AG08396 (cell line): ENCODE measurements around the gene HMGB1.

Experiments
- DNase-seq: peaks from one replicate; pipeline ENCODE4 v3.0.0; 2012; ENCODE audit warnings: low spot score, mixed read lengths

HMGB1 gene

DNA sequence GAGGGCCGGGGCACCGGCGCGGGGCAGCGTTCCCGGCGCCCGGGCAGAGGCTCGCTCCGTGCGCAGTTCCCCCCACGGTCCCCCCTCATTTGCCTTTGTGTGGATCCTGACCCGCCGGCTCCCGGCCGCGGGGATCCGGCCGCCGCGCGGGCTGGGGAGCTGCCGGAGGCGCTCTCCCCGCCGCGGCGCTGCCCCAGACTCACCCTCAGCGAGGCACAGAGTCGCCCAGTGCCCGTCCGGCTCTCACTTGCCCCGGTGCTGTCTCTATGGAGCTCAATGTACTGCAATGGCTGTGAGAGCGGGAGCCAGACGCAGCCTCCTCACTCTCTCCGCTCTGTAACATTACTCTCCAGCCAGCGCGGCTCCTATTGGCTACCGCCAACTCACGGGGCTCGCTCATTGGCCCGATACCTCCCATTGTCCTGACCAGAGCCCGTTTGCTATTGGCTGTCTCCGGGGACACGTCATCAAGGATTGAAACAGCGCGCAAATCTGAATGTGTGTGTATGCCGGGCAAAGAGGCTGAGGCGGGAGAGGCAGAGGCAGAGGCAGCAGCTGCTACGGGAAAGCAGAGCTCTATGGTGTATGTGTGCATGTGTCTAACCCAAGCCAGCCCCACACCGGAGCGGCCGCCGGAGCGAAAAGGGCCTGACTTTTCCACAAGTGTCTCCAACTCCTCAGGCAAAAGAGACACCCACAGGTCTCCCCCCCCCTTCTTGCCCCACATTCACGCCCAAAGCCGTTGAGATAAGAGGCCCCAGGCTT, at the start of gene HMGB1:
Gene HMGB1 (minus strand): TSS at position 344 of the 765 bp plus-strand sequence. CDS start 2,256 bp downstream, outside the sequence.
- peak; percentile 97 for DNase-seq

DNA sequence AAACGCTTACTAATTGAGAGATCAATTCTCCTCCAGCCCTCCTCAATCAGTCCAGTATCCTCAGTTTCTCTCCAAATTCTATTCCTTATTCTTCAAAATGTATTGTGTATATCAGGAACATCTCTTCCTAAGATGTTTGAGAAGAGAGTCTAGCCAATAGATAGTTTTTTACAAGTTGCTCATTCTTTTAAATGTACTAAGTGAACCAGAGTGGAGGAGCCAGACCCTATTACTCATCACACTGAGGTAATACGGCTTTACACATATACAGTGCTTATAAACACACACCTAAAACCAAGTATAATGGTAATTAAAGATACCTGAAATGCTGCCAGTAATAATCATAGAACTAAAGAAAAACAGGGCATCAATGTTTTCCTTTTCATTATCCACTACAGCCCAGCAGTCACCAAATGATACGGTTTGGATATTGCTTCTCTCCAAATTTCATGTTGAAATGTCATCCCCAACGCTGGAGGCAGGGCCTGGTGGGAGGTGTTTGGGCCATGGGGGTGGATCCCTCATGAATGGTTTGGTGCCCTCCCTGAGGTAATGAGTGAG, 45.2 kb upstream of the HMGB1 start:
- DNase-seq: no peak

DNA sequence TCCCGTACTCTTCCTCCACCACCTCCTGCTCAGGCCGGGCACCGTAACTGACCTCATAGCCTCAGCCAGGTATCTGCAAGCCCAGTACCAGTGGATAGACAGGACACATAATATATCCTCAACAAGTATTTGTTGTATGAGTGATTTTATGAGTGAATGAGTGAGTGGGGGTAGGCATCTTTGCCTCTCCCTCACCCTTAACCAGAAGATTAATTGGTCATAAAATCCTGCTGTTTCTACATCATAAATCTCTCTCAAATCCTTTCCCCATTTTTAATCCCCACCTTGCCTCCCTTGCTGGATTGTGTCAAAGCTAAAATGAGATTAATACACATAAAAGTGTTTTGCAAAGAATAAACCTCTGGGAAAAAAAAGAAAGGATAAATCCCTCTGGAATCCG, 44.4 kb upstream of the HMGB1 start:
- DNase-seq: no peak

DNA sequence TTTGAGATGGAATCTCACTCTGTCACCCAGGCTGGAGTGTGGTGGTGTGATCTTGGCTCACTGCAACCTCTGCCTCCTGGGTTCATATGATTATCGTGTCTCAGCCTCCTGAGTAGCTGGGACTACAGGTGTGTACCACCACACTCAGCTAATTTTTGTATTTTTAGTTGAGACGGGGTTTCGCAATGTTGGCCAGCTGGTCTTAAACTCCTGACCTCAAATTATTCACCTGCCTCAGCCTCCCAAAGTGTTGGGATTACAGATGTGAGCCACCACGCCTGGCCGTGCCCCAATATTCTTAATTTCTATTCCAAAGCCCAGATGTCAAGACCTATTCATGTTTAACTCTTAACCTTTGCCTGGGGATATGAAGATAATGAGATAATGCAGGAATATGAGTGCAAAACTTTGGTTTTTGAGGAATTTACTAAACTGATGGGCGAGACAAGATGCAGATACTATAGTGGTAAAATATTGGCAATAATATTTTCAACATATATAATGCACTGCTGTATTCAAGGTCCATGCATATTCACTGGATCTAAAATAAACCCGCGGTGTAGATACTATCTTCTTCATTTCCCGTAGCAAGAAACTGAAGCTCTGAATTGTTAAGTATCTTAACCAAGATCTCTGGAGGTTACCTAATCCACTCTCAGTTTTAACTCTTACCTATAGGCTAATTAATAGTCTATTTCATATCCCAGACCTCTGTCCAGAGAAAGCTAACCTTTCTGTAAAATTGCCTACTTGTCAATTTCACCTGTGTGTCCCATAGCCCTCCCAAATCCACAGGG, 43.7 kb upstream of the HMGB1 start:
- DNase-seq: no peak

DNA sequence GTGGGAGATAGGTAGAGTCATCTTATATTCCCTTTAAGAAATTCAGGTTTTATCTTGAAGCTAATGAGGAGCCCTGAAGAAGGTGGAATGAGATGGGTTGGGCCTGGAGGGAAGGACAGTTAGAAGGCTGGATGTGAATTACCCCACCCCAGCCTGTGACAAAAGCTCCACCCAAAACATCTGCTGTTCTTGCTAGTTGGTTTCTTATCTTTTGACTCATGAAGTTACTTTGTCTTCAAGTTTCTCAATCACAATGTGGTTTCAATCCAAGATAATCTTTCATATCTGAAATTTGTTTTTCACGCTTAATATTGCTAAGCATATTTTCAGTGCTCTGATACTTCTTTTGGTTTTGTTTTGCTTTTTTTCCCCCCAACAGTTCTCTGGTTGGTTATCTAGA, 38.3 kb upstream of the HMGB1 start:
- no peak for DNase-seq

DNA sequence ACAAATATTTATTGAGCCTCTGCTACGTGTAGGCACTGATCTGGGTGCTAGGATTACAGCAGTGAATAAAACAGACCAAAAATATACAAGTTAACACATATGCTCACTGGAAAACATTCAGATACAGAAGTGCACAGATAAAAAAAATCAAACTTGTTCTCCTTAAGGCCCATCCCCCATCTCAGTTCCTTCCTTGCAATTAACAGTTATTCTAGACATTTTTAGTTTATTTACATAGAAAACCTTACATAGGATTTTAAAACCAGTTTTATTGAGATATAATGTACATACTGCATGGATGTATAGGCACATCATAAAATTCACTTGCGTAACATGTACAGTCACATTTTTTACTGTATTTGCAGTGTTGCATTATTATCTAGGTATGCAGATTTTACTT, 36.5 kb upstream of the HMGB1 start:
- DNase-seq: no peak

DNA sequence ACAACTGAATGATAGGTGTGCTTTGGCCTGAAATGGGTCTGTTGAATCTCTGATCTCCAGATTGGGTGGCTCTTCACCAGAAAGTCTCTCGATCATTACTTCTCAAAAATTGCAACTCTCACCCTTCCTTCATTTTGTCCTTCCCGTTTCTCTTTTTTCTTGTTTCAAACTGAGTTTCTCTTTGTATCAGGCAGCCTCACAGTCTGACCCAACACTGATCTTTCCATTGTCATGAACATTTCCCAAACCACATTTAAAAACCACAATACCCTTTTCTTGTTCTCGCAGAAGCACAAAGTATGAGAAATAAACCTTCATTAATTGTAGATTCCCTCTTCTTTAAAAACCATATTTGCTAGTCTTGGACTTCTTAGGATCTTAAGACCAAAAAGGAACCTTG, 33.6 kb upstream of the HMGB1 start:
- no peak for DNase-seq

DNA sequence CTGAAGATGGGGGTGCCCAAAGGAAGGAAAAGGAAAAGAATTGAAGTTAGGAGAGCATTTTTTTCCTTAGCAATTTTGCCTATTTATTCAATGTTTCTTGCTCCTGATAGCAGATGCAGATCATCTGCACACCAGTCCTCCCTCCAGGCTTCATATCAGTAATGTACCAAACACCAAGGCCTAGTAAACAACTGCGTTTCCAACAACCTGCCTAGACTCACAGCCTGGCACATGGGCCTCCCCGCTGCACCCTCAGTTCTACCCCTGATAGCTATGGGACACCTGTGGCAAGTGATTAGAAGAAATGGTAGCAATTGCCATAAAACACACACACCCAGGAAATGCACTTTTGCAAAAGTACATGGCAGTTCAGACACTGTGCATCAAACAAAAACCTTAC, 30.4 kb upstream of the HMGB1 start:
- DNase-seq: no peak

DNA sequence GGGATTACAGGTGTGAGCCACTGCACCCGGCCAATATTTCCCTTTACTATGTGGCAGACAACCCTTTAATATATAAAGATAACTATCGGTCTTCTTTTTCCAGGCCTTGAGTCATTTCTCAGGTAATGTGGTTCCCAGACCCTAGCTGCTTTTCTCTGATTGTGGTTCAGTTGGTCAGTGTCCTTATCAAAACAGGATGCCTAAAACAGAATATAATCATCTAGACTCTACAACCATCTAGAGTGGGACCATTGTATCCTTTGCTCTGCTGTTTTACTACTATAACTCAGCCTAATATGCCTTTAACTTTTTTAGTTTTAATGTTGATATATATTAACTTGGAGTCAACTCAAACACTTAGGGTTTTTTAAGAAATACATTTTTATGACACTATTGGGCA, 30.0 kb upstream of the HMGB1 start:
- no peak for DNase-seq

DNA sequence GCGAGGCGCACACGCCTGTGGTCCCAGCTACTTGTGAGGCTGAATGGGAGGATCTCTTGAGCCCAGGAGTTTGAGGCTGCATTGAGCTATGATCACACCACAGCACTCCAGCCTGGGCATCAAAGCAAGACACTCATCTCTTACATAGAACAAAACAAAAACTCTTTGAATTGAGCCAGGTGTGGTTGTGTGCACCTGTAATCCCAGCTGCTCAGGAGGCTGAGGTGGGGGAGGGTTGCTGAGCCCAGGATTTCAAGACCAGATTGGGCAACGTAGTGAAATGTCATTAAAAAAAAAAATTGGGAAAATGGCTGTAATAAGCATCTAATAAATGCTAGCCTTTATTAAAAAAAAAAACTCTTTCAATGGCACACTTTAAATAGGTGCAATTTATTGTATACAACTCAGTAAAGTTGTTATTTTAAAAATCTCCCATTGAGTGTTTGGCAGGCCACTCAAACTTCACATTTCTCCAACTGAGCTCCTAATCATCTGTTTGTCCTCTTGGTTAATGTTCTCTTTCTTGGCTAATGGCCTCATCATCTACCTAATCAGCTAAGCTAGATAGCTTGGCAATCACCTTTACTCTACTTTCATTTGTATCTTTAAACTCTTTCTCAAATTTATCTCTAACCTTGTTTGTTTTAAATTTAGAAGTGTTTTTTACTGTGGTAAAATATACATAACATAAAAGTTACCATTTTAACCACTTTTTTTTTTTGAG, 28.1 kb upstream of the HMGB1 start:
- DNase-seq: no peak

DNA sequence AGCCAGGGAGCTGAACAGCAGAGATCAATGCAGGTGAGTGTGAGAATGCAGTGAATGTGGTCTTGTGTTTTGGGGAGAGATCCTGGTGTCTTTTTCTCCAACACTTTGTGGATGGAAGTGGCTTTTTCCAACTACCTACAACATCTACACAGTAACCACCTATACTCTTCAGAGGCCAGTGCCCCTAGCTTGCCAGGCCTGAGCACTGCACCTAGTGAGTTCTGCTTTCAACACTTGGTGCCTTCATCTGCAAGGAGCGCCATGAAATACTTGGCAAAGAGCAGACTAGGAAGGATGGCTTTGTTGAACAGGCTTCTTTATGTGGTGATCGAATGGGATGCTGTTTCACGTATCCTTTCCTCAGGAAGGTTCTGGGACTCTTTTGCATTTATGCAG, 21.3 kb upstream of the HMGB1 start:
- DNase-seq: no peak

DNA sequence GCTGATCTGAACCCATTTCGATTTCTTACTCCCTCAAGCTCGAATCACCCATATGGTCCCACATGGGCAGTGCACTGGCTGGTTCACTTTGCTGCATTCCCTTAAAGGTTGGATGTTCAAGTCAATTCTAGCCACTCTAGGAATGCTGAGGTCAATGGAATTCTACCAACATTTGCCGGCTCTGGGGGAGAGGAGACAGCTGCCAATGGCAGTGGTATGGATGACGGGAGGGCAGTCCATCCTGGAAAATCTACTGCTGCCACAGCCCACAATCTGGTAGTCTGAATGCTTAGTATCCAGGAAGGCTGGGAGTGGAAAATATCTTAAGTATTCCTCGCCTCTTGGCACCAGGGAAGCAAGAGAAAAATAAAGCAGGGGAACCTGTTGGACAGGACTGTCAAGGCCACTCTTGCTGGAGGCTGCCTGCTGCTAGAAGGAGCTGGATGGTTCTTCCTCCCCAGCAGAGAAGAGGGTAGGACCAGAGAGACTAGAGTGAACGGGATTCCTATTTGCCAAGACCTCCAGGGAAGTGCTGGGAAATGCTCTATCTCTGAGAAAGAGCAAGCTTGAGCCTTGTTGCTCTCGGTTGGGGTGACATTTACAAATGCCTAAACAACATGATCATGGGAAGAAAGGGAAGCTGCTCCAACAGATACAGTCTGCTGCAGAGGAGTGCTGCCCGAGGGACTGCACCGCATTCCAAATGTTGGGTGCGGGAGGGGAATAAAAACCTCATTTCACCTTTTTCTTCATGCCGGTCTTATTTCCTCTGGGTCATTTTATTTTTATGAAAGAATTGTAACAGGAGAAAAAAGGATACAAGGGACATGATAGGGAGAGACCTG, 20.7 kb upstream of the HMGB1 start:
- DNase-seq: no peak

DNA sequence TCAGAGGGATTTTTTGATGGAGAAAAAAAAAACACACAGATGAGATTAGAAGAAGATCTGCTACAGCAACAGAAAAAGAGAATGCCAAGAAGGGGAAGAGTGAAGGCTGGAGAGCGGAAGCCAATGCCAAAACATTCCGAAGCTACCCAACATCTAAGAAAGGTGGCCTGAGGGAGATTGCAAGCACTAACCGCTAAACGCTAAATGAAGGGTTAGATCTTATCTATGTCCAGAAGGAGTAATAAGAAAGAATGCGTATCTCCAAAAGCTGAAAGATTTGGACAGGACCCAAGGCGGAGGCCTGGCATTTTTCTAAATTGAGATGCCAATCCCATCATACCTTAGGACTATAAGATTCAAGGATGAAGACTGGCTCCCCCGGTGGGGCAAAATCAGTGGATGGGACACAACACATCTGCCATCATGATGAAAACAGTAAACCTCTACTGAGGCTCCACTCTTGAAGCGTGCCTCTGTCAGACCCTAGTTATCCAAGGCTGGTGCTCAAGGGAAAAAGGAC, 15.6 kb upstream of the HMGB1 start:
- no peak for DNase-seq

DNA sequence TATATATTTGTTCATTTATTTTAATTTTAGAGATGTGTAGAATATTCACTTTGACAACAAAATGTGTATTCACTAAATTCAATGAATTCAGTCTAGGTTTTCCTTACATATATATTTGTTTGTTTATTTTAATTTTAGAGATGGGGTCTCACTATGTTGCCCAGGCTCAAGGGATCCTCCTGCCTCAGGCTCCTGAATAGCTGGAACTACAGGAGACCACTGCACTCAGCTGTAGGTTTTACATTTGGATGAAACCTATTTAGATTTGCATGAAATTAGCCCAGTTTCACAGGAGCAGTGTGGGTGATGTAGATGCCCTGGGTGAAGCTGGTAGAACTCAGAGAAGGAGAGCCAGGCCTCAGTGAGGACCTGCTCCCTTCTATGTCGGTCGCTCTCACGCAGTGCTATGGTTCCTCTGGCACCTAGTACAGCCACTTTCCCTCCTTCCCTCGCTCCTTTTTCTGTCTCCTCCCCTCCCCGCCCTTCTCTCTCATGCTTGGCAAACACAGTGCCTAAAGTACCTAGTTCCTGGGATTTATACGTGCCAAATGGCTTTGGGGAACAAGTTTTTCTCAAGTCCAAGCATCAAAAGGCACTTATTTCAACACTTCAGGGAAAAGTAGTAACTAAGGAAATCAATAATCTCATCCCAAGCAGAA, 14.7 kb upstream of the HMGB1 start:
- no peak for DNase-seq

DNA sequence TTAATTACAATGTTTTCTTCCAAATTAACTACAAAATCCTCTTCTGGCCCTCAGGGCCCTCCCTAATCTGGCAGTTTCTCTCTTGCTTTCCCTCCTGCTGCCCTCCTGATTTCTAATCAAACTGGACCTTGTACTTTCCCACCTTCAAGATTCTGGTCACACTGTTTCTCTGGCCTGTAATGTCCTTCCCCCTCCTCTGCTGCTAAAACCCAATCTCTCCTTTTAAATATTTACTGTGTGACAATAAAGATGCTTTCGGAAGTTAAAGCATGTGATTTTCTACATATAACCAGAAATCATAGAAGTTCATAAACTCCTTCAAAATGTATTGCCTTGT, 14.1 kb upstream of the HMGB1 start:
- no peak for DNase-seq

DNA sequence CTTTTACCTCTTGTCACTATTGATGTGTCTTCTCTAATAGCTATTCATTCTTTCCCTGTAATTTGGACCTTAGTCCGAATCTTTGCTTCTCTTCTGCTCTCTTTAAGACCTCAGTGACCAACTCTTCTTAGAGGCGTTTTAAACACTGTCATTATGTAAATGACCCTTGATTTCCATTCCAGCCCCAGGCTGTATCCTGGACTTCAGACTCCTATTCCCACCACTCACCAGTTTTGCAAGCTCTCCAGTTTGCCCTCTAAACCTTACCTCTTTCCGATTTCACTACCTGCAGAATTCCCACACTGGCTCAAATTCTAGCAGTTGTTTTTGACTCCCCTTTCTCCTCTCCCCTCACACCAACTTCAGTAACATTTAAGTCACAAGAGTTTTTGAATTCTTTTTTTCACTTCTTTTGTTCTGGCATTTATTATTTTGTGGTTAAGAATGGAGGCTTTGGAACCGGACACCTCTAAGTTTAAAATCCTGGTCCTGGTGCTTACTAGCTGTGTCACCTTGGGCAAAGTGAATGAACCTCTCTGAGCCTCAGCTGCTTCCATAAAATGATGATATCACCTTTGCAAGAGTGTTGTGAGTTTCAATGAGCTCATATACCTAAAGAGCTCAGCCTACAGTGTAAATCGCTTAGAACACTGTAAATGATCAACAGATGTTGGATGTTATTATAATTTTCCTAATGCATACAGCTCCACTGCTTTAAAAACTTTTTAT, 13.6 kb upstream of the HMGB1 start:
- DNase-seq: no peak

DNA sequence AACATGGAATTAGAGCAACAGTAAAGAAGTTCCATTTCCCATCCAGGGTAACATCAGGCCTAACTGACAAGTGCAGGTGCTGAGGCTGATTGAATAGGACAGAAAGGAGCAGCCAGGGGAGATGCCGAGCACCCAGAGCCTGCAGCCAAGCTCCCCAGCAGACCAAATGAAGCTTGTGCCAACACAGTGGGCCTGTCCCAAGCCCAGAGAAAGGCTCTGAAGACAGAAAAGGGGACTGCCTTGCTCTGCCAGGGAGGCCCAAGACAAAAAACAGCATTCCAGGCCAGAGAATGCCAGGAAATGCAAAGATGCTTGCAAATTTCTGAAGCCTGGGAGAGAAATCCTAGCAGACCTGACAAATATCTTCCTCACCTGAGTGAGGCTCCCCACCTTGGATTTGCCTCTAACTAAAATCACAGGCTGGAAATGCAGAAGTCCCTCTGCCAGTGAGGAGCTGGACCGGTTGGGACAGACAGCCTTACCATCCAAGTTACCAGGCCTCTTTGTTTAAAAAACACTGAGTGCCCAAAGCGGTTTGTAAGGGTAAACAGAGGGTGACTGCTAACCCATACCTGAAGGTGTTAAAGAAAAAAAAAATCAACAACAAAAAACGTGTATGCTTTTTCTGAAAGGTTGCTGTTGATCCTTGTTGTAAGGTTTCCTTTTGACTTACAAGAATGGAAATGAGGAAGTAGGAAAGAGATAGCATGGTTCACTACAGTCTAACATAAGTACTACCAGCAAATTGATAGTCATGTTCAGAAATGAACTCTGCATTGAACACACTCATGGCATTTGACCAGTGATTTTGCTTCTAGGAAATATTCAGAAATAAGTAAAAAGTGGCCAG, 11.8 kb upstream of the HMGB1 start:
- no peak for DNase-seq

DNA sequence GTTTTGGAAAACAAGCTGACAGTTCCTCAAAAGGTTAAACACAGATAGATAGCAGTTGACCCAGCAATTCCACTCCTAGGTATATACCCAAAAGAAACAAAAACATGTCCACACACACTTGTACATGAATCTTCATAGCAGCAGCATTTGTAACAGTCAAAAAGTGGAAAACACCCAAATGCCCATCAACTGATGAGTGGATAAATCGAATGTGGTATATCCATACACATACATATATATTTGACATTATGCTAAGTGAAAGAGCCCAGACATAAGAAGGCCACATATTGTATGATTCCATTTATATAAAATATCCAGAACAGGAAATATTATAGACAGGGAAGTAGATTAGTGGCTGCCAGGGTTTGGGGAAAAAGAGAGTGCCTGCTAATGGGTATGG, 7.9 kb upstream of the HMGB1 start:
- DNase-seq: no peak

DNA sequence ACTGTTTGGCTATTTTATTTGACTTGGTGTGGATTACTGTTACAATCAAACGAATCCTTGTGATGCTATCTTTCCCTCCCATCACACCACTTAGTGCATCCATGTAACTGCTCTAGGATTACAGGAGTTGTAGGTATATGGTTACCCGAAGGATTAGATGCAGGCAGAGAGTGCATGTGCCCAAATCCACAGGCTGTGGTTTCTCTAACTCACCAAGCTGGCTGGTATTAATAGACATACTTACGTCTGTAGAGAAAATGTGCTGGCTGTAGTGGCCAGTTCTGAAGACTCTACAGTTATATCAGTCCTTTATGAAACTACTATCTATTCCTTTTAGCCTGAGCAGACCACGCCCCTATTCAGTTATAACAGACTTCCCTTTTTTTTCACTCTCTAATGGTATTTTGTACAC, 1.1 kb upstream of the HMGB1 start:
- no peak for DNase-seq
